Esophagus muscularis mucosa (tissue), 3 donors: ENCODE results near the gene MED25.

Experiments
- POLR2AphosphoS5 ChIP-seq, 2 donors: sonication (generic); formaldehyde crosslinking; IDR thresholded peaks; one replicate each; pipeline ENCODE4 v1.6.1; 2017; ENCODE audit warnings: antibody characterized with exemption in 2 of 2
- TF ChIP-seq, protein P1 (sequence below), 3 experiments: fragments of 200-600 bp in 2 of 3; fragments of 450-650 bp in 1 of 3; sonication (generic) in 2 of 3; IDR thresholded peaks; one replicate each; pipeline ENCODE4 v1.5.1; 2017 to 2019; ENCODE audit warnings: antibody characterized with exemption in 3 of 3, mild to moderate bottlenecking in 2 of 3, moderate library complexity in 1 of 3

DNA sequence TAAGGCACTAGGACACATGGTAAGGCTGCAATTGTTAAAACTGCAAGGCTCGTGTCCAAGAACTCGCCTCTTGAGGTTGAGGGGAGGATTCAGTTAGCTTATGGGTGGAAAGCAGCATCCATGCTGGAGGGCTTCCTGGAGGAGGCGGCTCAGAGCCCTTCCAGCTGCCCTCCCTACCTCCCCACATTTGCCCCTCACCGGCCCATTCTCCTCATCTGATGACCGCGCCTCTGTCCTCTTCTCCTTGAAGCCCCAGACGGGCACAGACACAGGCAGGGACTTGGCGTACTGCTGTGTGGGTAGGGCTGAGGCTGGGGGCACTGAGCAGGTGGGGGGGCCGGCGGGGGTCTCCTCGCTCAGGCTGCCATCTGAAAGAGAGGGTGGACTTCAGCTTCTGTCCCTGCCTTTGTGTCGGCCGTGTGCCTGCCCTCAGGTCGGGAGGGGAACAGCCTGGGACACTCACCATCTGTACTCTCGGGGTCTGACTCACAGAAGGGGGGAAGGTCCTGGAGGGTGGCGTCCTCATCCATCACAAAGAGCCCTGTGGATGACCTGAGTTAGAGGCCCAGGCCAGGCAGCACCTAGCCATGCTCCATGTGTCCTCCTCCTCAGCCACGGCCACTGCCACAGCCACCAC is 53.4 kb downstream of the MED25 start:
- no peak for TF ChIP-seq POLR2AphosphoS5 (IDR thresholded peaks at IDR 0.05)
- TF ChIP-seq, protein P1, sequence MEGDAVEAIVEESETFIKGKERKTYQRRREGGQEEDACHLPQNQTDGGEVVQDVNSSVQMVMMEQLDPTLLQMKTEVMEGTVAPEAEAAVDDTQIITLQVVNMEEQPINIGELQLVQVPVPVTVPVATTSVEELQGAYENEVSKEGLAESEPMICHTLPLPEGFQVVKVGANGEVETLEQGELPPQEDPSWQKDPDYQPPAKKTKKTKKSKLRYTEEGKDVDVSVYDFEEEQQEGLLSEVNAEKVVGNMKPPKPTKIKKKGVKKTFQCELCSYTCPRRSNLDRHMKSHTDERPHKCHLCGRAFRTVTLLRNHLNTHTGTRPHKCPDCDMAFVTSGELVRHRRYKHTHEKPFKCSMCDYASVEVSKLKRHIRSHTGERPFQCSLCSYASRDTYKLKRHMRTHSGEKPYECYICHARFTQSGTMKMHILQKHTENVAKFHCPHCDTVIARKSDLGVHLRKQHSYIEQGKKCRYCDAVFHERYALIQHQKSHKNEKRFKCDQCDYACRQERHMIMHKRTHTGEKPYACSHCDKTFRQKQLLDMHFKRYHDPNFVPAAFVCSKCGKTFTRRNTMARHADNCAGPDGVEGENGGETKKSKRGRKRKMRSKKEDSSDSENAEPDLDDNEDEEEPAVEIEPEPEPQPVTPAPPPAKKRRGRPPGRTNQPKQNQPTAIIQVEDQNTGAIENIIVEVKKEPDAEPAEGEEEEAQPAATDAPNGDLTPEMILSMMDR (IDR thresholded peaks at IDR 0.05) = no peak
